G401.6 (cell line): ENCODE data around the gene SNX5.

Experiments
- FAIRE-seq: peaks from 2 replicates; lab custom pipeline; 2012; peaks lifted over from hg19 to GRCh38; lab: Jason Lieb, UNC

The SNX5 gene

GRCh38 chr20:17959257-17959627, 9.4 kb downstream of the SNX5 start:
- FAIRE-seq, result no peak

GRCh38 chr20:17958373-17959256, 10.0 kb downstream of the SNX5 start:
- FAIRE-seq, result no peak

GRCh38 chr20:17957505-17958363, 10.9 kb downstream of the SNX5 start:
- no peak for FAIRE-seq

DNA sequence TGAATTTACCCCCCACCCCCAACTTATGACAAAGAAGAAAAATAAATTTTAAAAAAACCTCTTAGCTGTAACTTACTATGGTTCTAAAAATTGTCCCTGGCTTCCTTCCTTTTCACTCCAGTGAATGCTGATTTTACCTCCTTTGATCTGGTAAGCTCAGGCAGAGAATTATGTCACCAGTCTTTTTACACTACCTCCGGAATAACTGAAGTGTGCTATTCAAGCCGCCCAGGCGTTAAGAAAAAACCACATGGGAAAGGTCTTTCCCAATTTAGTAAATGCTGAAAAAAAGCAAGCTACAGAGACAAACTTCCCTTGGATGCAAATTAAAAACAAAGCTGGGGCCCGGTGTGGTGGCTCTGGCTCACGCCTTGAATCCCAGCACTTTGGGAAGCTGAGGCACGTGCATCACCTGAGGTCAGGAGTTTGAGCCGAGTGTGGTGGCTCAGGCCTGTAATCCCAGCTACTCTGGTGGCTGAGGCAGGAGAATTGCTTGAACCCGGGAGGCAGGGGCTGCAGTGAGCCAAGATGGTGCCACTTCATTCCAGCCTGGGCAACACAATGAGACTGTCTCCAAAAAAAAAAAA, 12.4 kb downstream of the SNX5 start:
- no peak for FAIRE-seq

DNA sequence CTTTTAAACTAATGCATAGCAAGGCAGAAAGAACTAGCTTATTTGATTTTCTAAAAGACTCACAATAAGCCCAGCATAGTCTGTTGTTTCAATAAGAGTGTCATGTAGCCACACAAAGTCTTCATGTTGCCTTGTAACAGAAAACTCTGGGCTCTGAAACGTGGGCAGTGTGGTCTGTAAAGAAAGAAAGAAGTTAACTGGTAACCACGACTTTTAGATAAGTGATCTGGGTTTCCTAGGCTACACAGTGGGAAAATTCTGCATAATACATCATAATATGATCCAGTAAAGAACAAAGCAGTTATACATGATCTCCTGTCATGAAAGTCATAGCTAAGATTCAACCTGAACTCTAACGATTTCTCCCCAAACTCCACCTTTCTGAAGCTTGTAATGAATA, 13.3 kb downstream of the SNX5 start:
- no peak for FAIRE-seq

DNA sequence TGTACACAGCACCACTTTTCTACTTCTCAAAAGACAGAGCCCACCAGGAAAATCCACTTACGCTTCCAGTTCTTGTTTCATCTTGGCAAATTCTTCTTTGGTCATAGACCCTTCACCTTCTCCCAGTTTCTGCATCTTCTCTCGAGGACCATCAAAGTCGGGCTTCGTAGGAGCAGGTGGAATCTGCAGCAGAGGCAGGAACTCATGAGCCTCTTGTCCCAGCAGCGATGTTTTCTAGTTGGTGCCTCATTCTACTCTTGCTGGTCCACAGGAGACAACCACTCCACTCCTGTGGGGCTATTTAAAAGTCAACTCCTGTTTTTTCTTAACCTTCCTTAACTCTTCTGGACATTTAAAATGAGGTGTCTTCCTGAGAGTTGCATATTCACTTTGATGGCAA, 14.7 kb downstream of the SNX5 start:
- no peak for FAIRE-seq

- FAIRE-seq, result no peak
These were observed 15.6 kb downstream of the SNX5 start for GRCh38 chr20:17952692-17953684.

DNA sequence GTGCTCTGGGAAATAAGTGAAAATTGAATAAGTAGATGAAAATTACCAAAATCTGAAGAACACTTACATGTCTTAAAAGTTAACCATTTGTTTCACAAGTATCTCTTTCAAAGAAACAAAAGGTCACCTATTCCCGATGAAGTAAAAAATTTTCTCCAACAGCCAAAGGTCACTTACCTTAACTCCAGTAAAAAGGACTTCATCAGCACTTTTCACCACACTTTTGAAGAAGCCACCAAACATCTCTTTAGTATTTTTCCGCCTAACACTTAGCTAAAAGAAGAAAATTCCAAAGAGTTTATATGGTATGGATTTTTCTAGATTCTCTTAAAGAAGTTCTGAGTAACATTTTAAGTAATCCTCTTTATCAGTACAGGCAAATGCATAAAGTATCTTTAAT, 17.3 kb downstream of the SNX5 start:
- no peak for FAIRE-seq

- no peak for FAIRE-seq
These were observed 17.9 kb downstream of the SNX5 start for GRCh38 chr20:17950670-17951069.

DNA sequence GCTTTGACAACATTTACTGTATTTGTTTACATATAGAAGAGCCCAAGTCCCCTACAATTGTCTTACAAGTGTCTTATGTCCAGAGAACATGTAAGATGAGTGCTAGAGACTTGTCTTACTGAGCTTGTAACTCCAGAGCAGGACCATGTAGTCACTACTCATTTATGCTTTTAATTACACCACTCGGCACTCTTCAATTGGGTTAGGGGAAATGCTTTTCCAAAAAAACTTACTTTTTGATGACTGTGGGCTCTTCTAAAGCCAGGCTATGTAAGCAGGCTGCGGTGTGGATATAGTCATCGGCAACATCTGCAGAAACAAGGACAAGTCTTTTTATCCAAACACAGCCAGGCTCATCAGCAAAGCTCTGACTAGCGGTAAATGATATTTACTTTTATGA, 18.7 kb downstream of the SNX5 start:
- no peak for FAIRE-seq

- no peak for FAIRE-seq
These were observed 20.2 kb downstream of the SNX5 start for GRCh38 chr20:17948442-17948841.

DNA sequence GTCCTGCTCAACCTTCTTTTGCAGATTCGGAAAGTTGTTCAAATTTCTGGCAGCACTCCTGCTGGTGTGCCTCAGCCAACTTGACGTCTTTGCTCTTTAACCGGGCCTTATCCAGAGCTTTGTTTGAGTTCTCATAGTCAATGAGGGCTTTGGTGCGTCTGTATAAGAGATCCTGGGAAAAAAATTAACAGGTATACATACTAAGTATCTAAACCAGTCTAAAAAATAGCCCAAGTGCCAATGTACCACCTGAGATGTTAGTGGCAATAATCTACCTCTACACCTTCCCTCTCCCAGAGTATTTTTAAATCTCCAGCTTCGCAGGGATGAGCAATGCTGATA, 21.1 kb downstream of the SNX5 start:
- no peak for FAIRE-seq

DNA sequence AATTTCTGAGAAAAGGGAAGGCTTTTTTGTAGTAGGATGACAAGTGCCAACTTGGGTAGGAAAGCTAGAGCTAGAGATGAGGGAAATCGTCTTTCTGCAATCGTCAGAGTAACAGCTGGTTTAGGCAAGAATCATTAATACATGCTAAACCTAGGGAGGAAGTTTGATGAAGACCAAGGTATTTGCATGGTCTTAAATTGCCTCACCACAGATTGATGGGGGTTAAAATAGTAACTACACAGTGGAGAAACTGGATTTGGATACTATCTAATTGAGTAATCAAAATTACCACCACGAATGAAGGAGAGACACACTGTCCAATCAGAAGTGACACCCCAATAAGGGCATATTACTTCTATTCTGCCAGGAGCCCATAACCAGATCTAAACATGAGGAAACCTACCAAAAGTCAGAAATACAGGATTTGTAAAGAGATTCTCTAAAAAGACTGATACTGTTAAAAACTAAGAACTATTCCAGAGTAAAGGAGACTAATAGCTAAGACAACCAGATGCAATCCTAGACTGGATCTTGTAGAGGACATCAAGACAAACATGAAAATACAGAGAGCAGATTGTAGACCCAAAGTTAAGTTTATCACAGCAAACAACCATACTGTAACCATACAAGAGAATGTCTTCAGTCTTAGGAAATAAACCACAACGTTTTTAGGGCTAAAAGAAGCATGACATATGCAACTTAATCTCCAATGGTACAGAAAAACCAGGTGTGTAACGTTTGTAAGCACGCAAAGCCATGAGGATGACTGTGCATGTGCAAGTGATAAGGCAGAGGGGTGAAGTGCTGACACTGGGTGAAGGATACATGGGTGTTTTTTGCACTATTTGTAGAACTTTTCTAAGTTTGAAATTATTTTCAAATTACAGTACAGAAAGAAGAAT, 21.8 kb downstream of the SNX5 start:
- no peak for FAIRE-seq

DNA sequence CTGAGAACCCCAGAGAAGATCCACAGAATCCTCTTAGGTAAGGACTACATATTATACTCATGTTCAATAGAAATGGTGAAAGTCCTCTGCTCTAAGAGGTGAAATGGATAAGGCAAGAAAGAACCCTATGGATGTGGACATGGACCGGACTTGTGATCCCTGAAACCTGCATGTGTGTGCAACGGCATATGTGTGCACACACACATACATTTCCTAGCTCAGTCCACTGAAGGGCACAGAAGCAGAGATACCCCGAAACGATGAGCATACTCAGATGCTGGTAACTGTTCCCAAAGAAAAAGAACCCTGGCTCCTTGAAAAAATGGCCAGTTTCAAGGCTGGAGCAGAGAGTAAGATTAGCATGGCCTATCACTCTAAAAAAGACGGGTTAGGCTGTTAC, 22.6 kb downstream of the SNX5 start:
- FAIRE-seq, result no peak

DNA sequence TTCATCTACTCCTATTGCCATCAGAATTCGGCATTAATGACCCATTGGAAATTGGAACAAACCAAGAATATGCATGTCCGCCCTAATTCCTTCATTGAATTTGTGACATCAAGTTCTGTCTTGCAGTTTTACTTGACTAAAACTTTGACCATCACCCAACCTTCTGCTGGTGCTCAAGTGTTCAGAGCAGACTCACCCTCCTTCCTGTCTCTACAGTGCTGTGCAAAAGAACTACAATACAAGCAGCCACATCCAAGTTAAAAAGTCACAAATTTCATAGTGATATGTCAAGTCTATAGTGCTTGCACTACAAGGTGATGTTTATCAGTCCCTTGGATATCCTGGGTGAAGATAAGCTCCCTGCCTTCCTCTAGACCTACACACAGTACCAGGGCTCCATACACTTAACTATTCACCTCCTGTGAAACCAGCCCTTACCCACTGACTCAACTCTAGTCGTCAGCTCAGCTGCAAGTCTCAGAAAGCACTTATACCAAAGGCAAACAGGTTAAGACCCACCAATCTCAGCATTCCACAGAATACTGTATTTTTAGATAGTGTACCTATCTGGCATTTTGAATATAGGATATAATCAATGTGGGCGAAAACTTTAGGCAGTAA, 23.6 kb downstream of the SNX5 start:
- no peak for FAIRE-seq

DNA sequence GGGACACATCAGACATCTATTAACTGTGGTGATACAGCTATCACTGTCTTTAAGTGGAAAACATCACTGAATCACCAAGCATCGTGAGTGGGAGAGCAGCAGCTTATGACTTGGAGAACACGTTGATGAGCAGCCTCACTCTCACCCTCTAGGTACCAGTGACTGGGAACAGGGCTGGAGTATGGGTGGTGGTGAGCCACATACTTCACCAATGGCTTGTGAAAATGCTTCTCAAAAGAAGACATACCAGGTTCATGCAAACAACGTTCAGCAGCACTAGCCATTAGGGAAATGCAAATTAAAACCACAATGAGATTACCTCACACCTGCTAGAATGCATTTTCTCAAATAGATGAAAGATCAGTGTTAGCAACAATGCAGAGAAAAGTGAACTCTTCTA, 25.3 kb downstream of the SNX5 start:
- FAIRE-seq, result no peak

GRCh38 chr20:17941826-17942196, 26.8 kb downstream of the SNX5 start:
- no peak for FAIRE-seq

GRCh38 chr20:17941087-17941825, 27.3 kb downstream of the SNX5 start:
- no peak for FAIRE-seq

- no peak for FAIRE-seq
These were observed 28.2 kb downstream of the SNX5 start for GRCh38 chr20:17940224-17940971.
